HG02870 (cell line): ENCODE data around the gene CACNA1C.

ENCODE experiments used
- ATAC-seq: cut with Tn5 transposase; IDR thresholded peaks from one replicate; pipeline ENCODE4 v1.9.1; 2021; ENCODE audit warnings: mild to moderate bottlenecking, moderate library complexity; ENCODE audit not compliant: unreplicated experiment

The CACNA1C gene

GRCh38 chr12:2429032-2429431, 376.2 kb downstream of the CACNA1C start:
- ATAC-seq, result no peak

GRCh38 chr12:2431810-2432209, 379.0 kb downstream of the CACNA1C start:
- no peak for ATAC-seq

DNA sequence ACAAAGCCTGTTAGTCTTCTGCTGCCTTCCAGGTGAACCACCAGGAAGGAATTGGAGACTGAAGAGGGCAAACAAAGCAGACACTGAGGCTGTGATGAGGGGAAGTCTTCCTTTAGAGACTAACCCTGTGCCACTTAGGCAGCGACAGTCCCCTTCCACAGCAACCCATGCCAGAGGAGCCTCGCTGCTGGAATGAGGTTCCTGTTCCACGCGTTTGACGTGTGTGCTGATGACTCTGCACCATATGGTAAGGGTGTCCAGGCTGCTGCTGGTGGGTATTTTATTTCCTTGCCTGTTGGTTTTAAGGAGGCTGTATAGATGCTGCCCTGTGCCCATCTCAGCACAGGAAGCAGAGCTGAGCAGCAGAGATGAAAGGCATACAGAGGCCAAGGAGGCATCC, 380.1 kb downstream of the CACNA1C start:
- ATAC-seq, result no peak

GRCh38 chr12:2435511-2435910, 382.7 kb downstream of the CACNA1C start:
- ATAC-seq, result no peak

DNA sequence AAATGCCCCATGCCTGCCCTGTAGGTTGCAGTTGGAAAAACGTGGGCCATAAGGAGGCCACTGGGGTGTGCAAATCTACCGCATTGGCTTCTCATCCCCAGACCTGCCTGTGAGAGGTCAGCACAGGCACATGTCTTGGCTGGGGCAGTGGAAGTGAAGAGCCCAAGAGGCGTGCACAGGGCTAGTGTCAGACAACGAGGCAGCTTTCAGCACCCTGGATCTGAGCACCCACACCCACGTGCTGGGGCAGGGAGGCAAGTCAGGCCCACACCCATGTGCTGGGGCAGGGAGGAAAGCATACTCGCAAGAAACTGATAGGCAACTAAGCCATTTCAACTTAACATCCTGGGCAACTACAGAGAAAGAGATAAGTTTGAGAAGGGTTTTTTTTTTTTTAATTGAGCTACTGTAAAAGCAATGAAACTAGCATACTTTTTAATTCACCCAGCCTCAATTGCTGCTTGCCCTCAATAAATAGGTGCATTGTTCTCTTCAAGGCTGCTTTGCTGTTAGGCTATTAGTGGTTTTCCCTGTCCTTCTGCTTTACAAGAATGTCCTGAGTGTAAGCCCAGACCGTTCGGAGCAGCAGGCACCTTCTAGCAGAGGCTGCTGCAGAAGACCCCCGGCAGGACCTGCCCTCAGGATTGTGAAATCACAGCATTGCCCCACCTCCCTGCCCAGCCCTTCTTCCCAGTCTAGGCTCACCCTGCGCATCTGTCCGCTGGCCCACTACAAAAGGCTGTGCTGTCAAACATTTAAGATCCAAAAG, 386.7 kb downstream of the CACNA1C start:
- no peak for ATAC-seq

DNA sequence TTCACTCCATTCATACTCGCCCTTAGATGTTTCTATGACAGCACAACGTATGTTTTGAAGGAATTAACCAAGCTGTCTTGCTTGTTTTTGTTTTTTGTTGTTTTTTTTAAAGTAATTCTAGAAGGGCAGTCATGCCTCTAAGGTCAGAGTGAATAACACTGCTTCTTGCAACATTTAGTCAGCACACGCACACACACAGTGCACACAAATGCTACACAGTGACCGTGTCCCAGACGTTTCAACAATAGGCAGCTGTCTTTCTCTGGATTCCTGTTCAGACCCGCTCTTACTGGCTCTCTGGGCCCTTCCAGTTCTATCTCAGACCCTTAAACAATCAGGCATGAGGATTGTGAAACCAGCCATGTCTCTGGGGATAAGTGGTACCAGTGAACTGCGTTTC, 391.0 kb downstream of the CACNA1C start:
- no peak for ATAC-seq

DNA sequence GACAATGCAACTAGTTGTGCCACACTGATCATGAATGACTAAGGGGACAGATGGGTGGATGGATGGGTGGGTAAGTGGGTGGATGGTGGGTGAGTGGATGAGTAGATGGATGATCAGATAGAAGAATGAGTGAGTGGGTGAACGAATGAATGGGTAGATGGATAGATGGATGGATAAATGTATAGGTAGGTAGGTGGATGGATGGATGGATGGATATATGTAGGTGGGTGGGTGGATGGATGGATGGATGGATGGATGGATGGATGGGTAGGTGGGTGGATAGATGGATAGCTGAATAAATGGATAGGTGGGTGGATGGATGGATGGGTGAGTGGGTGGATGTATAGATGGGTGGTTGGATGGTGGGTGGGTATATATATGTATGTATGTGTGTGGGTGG, 393.2 kb downstream of the CACNA1C start:
- no peak for ATAC-seq

DNA sequence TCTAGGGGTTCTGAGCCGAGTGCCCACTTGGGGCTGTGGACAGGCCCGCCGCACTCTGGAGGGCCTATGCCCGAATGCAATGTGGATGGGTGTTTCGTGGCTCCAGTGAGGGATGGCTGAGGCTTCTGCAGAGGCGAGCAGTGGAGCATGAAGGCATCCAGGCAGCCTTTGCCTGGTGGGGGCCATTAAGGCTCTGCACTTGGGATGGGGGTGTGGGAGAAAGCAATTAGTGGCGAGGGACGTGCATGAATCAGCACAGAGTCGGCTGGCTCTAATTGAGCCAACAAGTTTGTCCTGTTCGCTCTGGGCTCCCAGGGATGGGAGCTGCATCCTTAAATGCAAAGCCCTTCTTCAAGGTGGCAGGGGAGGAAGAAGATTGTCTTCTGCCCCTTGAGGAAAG, 395.1 kb downstream of the CACNA1C start:
- no peak for ATAC-seq

- no peak for ATAC-seq
Observed at GRCh38 chr12:2449586-2449985, 396.8 kb downstream of the CACNA1C start.

DNA sequence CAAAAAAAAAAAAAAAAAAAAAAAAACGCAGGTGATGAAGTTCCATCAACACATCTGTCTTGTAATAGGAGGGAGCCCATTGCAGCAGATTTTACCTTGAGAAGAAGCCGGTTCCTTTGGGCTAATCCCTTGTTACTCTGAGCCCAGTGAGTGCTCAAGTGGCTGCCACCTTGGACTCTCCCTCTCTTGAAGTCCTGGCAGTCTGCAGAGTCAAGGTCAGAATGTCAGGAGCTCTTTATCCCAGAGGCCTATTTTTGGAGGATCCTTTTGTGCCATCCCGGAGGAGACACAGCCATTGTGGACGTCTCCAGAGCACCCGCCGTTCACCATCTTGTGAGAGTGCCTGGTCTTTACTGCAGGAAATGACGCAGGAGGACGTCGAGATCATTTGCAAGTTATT, 397.8 kb downstream of the CACNA1C start:
- ATAC-seq, result no peak

GRCh38 chr12:2451025-2451424, 398.2 kb downstream of the CACNA1C start:
- no peak for ATAC-seq

DNA sequence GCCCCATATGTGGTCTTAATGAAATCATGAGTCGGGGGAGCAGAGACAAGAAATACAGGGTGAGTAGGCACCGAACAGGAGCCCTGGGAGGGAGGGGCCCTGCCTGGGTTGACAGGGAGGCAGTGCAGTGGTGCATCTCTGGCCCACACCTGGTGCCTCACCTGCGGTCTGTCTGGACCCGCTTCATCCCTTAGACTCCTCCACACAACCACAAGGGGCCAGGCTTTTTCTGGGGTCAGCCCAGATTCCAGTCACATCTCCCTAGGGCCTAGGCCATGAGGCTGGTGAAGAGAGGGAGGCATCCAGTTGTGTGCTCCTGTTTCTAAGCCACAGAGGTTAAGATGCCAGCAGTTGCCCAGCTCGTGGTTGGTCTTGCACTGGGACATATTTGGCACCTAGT, 398.7 kb downstream of the CACNA1C start:
- ATAC-seq, result no peak

DNA sequence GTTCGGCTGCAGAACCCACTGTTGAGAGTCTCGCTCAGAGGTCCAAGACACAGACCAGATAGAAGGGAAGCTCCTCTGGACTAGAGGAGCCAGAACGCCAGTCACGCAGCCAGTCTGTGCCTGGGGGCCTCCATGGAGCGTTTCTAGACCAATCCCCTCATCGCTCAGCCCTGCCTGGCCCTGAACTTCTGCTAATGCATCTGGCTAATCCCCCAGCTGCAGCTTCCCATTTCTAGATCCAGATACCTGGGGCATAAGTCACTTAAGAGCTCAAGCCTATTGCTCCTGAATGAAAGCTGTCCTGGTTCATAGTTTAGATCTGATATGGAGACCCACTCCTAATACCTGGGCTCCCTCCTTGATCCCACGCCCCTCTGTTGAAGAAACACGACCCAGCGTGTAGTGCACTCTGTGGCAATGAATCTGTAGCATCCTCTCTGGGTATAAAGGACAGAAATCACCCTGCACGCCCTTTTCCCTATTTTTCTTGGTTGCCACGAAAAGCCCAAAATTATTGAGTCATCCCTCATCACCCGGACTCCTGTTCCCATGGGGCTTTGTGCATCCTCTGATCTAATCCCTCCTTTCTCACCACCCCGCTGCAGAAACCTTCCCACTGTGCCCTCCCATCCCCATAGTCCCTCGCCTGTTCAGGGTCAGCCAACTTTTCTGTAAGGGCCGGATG, 400.4 kb downstream of the CACNA1C start:
- no peak for ATAC-seq

- no peak for ATAC-seq
Observed at GRCh38 chr12:2453761-2454090, 400.9 kb downstream of the CACNA1C start.

GRCh38 chr12:2454601-2455177, 401.9 kb downstream of the CACNA1C start:
- ATAC-seq, result no peak

GRCh38 chr12:2455410-2455809, 402.6 kb downstream of the CACNA1C start:
- no peak for ATAC-seq

DNA sequence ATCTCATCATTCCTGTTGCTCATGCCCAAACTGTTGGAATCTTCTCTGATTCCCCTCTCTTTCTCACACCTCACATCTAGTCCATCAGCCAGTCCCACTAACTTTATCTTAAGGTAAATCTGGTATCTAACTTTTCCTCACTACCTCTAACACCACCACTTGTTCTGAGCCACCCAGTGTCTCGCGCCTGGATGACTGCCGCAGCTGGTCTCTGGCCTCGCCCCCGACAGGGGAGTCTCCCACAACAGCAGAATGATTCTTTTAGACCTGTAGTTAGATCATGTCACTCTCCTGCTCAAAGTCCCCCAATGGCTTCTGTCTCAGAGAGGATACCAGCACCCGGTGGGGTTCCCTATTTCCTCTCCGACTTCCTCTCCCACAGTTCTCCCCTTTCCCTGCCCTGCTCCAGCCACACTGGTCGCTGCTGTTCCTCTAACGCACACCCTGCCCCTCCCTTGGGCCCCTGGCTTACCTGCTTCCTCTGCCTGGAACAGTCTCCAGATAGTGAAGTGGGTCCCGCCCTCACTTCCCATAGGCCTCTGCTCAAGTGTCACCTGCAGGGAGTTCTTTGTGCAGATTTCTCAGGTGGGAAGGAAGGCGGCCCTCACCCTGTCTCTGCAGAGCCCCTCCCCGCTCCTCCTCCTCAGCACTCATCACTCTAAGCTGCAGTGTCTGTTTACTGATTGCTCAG, 403.5 kb downstream of the CACNA1C start:
- no peak for ATAC-seq

GRCh38 chr12:2456813-2457186, 404.0 kb downstream of the CACNA1C start:
- no peak for ATAC-seq

GRCh38 chr12:2457215-2457932, 404.6 kb downstream of the CACNA1C start:
- ATAC-seq, result no peak

DNA sequence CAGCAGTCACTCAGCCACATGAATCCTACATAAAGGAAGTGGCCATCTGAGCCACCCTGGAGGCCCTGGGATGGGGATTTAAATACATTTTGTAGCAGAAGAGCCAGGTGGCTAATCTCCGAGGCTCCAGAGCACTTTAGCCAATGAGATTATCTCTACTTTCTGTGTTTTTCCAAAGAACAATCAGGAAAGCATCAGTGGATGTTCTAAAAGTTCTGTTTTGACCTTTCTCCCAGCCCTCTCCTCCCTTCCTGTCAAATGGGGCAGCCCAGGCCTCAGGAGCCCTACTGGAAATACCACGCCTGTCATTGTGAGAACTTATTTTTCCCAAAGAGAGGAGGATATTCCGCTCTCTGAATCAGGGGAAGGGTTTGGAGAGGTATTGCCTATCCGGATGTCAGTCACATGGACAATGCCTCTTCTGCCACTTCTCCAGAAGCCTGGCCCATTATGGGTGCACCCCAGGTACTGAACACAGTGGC, 405.2 kb downstream of the CACNA1C start:
- no peak for ATAC-seq

DNA sequence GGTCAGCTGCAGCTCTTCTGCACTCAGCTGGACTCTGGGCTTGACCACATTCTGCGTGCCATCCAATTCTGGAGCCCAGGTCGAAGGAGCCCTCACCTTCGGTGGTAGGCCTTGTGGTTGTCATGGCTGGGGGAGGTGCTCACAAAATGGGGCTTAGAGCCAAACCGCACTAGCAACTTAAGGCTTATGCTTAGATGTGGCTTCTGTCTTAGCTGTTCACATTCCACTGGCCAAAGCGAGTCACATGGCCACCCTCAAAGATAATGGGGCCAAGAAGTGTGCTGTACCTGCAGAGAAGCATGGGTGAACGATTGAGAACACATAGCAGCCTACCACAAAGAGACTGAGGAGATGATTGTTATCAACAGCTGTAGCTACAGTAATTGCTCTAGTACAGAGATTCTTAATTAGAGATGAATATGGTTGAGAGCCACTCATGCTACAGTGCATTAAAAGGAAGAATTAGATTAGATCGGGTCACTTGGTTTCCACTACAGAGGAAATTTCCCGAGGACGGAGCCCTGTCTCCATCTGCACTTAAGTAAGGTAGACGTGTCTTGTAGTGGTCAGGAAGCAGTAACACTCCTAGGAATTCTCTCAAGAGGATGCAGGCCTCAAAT, 407.4 kb downstream of the CACNA1C start:
- no peak for ATAC-seq
